Measurements from ENCODE around the gene WWOX.

DNA sequence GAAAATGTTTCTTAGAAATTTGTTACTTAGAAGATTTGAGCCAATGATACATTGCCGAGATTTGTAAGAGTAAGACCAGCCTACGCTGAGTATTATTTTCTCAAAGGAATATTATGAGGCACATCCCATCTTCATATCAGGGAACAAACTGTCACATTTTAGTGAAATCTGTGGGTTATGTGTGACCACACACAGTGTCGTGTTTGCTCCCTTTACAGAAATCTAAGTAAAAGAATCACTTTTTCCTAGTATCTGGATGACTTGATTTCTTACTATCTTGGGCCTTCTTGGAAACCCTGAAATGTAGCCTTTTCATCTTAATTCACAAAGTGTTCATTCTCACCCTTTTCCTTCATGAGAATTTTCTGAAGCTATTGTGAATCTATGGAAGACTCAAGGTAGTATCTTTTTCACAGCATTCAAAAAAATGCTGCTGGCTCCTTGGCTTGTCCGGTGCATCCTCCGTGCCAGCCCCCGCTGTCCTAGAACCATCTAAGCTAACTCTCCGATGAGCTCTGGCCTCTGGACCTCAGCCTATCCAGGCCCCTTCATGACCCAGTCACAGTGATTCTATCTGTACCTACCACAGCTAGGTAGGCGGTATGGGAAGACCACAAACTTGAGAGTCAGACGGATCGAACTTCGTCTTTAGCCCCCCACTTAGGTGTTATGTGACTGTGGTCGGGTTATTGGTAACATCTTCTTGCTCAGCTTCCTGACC lies 976.8 kb downstream of the WWOX start:
- TF ChIP-seq, protein P1, sequence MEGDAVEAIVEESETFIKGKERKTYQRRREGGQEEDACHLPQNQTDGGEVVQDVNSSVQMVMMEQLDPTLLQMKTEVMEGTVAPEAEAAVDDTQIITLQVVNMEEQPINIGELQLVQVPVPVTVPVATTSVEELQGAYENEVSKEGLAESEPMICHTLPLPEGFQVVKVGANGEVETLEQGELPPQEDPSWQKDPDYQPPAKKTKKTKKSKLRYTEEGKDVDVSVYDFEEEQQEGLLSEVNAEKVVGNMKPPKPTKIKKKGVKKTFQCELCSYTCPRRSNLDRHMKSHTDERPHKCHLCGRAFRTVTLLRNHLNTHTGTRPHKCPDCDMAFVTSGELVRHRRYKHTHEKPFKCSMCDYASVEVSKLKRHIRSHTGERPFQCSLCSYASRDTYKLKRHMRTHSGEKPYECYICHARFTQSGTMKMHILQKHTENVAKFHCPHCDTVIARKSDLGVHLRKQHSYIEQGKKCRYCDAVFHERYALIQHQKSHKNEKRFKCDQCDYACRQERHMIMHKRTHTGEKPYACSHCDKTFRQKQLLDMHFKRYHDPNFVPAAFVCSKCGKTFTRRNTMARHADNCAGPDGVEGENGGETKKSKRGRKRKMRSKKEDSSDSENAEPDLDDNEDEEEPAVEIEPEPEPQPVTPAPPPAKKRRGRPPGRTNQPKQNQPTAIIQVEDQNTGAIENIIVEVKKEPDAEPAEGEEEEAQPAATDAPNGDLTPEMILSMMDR (IDR thresholded peaks at IDR 0.05): no peak
- TF ChIP-seq POLR2A (IDR thresholded peaks at IDR 0.05): no peak

Data from thyroid gland (tissue), 4 donors.